Islet of Langerhans (tissue), 1 donor: ENCODE measurements around the gene SYTL2.
"Not testable (repeated sequence)": the region's sequence is repeated elsewhere in the genome, so short reads cannot be mapped to it uniquely, and the experiment has no call there.

ENCODE experiments used
- FAIRE-seq: peaks from one replicate; lab custom pipeline; 2011; peaks lifted over from hg19 to GRCh38; lab: Jason Lieb, UNC

The SYTL2 gene

DNA sequence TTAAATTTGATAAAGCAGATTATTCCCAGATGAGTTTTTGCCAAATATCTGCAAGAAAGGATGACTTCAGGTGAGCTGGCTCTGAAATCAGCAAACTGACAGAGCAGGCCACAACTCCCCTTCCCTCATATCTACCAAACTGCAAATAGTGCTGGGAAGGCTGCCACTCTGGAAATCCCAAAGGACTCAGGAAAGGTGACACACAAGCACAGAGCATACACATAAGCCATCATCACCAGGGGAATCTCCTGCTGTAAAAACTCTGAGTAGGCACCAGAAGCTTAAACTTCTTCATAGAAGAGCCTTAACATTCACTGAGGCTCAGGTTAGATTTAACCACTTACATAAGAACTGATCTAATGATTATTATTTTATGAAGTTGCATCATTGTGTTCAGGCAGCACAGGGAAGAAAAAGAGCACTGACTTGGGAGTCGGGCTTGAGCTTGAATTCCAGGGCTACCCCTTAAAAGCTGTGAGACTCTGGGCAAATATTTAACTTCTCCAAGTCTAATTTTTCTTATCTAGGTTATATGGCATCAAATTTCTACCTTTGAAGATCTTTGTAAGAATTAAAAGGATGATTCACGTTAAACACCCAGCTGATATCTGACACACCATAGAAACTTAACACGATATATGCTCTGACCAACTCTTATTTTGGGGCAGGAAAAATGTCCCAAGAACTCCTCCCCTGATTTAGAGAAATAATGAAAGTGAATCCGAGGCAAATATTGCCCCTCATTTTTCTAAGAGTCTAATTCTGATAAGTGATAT lies 15.0 kb downstream of the SYTL2 start:
- no peak for FAIRE-seq

DNA sequence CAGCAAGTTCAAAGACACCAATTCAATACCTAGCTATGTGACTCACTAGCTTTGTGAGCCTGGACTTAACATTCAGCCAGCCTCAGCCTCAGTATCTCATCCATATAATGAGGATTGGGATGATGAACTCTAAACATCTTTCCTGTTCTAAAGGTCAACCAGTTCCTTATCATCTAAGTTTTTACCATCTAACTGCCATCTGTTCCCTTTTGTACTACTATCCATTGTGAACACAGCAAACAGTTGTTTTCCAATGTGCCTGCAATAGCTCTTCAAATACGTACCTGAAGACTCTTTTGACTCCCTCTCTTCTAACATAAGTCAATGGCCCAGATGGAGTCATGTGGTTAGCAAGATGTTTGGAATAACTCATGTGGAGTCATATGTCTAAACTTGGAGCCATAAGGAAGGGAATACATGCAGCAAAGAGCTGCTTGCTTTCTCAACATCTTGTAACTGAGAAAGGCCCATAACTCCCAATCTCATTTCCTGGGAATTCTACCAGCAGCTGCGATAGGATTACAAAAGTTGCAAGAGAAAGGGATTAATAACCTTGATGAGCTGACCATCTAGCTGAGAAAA lies 19.4 kb downstream of the SYTL2 start:
- no peak for FAIRE-seq

DNA sequence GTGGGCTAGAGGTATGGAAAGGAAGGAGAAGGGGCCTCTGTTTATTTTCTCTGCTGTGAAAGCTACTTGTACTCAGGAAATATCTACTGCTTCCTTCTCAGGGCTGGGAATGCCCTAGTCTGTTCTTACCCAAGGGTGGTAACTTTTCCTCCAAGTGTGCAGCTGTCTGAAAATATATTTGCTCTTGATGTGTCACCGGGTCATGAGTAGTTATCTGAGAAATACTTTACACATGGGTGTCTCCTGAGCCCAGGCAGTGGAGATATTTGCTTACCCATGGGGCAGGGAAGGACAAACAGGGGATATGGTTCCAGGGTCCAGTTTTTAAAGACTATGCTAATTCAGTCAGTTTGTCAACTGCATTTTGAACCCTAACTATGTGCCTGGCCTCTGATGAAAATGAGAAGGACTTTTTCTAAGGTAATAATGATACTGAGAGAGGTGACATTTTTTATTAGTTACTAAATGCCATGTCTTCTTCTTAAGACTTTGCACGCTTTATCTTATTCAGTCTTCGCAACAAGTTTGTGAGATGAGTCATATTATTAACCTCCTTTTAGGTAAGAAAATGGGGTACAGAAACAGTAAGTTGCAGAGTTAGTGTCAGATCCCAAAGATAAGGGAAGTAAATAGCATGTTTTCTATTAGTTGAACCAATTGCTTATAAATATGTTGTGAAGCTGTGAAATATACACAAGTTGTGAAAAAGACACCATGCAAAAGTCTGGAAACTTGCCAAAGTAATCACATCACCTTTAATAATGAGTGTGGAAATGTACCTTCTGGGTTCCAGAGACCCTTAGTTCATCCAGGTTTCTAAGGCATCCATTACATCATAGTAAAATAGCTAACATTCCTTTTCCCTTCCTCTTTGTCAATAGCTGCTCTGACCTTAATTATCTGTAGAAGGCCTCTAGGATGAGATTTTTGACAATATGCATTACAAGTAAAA lies 22.9 kb downstream of the SYTL2 start:
- no peak for FAIRE-seq

DNA sequence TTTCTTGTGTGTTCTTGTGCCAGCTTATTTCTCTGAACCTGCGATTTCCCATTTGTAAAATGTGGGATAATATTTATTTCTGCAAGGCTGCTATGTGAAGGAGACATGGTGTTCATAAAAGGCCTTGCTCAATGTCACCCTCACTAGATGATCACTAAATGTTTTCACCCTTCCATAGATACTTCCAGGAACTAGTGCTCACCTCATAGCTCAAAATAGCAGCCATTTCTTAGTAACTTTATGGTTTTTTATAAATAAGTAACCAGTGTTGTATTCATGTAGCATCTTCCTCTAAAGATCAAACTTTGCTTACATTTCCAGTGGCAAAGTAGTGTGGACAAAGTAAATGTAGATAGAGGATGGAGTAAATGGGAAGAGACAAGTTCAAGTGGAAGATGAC lies 23.8 kb downstream of the SYTL2 start:
- FAIRE-seq, result no peak

DNA sequence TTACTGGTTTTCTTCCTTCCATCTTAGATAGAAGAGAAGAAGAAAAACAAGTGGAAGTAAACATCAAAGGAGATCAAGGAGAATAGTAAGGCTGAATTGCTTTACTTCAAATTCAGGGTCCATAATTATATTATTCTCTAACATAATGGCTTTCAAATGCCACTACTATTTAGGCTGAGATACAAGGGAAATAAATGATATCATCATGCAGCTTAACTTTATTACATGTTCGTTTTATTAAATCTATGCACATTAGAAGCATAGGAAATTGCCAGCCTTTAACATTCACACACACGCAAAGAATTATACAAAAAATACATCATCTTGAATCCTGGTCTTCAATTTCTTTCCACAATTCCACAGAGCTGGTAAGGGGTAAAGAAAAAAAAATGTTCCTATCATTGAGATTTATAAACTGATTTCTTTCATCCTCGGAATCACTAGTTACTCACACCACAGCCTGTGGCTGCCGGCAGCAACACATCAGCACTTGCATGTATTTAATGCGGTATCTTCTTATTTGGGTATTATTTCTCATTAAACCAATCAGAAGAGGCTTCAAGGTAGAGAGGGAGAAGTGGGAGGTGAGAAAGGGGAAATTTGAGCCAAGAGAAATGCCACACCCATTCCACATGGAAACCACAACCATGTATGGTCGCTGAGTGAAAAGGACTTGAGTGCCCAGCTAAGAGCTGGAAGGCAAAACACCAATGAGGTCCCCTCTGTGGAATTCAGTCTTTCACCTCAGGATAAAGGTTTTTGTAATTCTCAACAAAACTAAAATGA lies 26.3 kb downstream of the SYTL2 start:
- FAIRE-seq, result no peak

DNA sequence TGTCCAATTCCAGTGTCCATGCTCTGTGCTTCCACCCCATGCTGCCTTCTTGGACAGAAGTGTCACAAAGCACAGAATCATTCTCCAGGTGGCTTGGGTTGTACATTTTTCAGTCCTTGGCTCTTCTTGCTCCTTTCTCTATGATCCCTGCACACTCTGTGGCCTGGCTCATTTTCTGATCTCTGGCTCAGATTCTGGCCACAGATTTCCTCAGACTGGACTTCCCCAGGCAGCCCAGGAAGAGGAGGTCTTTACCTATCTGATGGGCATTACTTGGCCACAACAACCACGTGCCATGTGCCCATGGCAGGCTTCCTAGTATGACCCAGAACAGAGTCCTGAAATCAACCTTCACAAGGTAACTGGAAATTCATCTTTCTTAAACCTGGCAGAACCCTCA lies 27.2 kb downstream of the SYTL2 start:
- FAIRE-seq, result no peak

DNA sequence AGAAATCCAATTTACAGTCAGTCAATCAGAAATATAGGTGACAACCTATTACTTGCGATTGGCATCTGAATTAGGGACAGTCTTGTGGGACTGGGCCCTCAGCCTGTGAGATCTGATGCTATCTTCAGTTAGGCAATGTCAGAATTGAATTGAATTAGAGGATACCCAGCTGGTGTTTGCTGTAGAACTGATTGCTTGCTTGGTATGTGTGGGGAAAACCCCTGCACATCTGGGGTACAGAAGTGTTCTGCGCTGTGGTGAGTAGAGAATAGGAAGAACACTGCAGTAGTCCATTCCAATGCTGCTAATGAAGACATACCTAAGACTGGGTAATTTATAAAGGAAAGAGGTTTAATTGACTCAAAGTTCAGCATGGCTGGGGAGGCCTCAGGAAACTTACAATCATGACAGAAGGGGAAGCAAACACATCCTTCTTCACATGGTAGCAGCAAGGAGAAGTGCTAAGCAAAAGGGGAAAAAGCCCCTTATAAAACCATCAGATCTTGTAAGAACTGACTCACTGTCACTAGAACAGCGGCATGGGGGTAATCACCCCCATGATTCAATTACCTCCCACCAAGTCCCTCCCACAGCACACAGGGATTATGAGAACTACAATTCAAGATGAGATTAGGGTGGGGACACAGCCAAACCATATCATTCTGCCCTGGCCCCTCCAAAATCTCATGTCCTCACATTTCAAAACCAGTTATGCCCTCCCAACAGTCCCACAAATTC lies 30.0 kb downstream of the SYTL2 start:
- FAIRE-seq, result not testable (repeated sequence)

DNA sequence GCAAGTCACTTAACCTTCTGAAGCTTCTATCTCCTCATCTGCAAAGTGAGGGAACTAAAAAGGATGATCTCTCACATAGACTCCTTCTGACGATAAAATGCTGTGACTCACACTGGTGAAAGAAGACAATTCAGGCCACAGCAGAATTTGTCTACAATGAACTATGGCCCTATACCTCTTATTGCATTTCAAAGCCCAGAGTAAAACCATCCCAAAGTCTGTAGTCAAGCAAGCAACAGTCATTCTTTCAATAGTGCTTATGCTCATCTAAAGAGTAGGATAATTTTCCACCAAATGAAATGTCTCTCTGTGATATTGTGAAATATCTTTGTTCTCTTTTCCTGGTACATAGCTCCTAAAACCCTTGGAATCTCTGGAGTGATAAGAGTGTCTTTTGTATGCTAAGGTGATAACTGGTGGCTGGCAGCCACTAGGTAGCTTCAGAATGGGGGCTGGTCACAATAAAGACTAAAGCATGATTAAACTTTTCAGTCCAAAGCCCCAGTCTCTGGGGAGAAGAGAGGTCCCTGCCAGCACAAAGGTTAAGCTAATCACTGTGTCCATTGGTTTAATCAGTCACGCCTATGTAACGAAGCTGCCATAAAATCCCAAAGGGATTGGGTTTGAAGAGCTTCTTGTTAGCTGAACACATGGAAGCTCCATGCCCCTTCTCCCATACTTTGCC lies 30.8 kb downstream of the SYTL2 start:
- no peak for FAIRE-seq

DNA sequence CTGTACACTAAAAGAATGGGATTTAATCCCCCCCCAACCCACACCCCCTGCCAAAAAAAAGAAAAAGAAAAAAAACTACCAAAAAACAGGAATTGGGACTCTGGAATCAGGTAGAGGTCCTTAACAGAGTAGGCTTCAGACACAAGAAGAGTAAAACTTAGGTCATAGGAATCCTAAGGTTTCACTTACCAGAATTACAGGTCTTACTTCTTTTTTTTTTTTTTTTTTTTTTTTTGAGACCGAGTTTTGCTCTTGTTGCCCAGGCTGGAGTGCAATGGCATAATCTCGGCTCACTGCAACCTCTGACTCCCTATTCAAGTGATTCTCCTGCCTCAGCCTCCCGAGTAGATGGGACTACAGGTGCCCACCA lies 33.4 kb downstream of the SYTL2 start:
- not testable (repeated sequence) for FAIRE-seq

DNA sequence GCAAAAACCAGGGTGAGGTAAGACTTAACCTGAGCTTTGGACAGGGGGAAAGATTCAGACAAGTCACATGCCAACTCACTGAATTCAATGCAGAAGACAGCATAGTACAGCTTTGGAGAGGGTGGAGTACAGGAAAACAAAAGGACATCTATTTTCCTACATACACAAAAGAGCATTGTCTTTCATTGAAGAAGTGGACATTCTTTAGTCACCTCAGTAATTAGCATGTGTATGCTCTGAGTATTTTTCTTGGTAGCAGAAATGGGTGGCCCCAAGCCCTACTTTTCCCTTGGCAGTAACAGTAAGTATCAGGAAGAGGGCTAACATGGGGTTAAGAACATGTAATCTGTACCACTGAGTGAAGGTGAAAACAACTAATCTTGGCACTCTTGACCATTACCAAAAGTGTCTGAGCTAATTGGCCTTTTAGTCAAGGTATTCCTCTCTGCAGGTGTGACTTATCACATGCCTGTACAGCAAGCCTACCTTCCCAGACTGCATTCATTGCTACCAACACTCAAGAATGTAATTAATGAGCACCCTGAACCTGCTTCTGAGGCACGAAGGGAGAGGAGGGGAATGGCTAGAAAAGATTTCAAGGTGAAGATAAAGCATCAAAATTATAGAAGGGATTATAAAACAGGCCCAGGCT lies 33.9 kb downstream of the SYTL2 start:
- no peak for FAIRE-seq

DNA sequence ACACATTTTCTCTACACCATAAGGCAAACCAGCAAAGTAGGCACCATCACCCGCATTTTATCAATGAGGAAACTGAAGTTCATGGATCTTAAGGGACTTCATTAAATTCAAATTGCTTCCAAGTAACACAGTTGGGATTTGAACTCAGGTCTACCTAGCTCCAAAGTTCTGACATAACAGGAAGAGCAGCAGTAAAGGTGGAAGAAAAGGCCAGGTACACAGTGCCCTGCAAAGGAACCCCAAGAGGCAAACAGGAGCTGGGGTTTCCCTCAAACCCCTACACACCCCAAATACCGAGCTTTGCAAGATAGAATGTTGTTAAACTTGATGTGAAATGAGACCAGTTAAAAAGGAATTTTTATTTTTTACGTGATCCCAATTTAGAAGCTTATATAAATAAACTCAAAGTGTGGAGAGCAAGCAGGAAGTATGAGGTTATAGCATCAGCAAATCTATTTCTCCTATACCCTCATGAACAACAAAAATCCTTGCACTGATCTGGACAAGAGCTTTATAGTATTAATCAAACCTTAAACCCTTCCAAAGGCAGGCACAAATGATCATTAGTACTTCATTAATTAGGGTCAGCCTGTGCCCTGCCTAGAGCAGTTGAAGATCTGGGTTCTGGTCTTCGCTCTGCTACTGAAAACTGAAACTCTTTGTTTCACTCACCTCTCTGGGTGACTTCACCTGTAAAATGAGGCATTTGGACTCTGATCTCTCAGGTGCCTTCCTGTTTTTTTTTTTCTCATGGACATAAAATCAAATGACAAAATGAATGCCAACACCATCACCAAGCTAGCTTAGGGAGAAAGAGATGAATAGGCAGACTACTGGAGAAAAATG lies 36.5 kb downstream of the SYTL2 start:
- FAIRE-seq, result no peak

DNA sequence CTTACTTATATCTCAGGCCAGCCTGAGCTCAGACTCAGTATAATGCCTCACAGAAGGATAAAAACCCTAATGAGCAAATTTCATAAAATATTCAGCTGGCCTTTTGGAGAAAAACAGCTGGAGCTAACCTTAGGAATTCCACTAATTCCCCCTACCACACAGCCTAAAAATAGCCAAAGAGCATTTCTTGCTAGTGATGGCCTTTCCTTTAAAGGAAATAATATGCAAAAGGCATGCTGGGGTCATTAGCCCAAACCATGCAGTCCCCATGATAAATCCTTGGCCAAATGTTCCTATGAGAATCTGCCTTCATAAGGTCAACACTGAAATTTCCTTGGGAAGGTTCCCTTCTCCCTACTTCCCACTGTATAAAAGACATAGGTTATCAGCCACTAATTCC lies 38.2 kb downstream of the SYTL2 start:
- FAIRE-seq, result no peak

DNA sequence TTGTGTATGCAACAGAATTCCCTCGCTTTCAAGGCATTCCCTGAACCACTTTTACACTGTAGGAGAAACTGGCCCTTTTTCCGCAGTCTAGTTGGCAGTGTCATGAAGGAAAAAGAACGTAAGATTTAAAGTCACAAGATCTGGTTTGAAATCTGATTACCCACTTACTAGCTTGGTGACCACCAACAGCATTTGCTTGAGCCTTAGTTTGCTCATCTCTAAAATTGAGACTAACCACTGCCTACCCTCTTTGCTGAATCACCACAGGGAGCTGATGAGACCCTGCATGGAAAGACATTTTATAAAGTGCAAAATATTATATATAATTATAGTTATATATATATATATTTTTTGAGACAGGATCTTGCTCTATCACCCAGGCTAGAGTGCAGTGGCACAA lies 39.4 kb downstream of the SYTL2 start:
- no peak for FAIRE-seq

DNA sequence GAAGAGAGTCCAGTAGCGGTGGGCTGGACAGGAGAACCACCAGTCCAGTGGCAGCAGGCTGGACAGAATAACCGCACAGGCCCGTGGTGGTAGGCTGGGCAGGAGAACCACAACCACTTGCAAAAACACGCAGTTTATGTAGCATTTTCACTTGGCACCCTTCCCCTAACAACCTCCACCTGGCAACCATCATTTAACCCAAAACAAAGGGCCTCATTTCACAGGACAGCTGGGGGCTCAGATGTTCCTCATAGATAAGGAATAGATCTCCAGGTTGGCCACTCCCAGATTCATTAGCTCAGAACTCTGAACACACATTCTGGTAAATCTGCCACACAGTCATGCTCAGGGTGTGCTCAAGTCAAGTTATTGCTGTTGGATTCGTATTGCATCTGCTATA lies 41.2 kb downstream of the SYTL2 start:
- FAIRE-seq, result no peak

DNA sequence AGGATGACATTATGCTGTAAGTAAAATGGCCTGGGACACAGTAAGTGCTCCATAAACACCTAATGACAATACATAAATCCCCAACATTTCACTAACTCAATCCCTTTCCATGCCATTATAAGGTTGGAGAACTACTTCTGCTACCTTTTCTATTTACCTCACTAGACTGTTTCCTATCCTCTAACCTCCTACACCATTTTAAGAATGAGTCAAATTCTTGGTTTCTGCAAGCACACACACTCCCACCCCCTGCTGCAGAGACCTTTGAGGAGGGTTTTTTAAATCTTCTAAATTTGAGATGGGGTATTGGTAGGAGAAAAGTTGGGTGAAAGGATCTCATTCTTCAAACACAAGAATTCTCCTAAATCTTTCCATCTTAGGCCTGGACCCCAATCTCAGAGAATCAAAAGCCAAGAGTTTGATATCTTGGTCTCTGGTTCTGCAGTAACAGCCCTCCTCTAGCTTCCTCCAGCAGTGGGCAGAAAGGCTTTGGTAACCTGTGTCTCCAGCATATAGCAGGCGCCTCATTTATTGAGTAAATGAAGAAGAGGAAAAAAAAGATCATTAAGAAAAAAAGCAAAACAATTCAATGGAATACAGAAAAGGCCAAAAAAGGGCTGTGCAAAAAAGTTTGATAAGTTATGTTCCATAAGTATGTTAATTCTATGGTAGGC lies 42.3 kb downstream of the SYTL2 start:
- no peak for FAIRE-seq

DNA sequence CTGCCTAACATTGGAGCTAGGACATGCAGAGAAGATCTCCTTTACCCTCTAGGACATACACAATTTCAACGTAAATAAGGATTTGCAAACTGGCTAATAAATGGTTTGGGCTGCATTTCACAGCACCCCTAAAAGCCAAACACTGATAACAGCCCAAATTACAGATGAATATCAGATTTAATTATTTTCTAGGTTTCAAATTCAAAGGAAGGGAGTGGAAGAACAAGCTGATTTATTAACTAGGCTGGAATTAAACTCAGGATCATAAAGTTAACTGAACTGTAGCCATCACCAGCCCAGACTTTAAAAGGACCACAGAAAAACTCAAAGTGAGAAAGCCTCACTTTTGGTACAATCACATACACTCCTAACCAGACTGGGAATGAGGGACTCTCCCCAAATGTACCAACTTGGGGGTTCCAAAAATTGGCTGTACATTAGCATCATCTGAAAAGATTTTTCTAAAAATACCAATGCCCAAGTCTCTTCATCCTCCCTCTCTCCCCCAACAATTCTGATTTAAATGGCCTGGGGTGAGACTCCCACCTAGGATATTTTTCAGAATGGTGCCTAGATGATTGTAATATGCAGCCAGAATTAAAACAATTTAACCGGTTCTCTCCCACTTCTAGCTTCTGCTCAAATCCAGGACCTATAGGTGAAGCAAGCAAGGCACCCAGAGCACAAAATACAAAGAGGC lies 43.5 kb downstream of the SYTL2 start:
- no peak for FAIRE-seq

DNA sequence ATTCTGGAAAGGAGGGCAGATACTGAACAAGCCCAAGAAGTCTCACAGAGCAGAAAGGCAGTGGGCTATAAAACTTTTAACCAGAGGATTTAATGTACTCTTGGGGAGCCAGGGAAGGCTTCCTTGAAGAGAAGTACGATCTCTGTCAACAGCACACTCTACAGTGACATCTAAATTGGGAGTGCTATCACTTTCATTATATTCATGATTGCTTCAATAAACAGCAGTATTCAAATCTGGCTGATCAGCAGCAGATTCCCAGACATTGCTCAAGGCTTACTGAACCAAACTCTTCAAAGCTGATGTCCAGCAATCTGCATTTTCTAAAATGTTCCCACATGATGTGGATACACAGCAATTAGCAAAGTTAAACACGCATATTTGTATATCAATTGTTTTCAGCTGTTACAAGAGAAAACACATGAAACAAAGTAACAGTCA lies 44.2 kb downstream of the SYTL2 start:
- no peak for FAIRE-seq

DNA sequence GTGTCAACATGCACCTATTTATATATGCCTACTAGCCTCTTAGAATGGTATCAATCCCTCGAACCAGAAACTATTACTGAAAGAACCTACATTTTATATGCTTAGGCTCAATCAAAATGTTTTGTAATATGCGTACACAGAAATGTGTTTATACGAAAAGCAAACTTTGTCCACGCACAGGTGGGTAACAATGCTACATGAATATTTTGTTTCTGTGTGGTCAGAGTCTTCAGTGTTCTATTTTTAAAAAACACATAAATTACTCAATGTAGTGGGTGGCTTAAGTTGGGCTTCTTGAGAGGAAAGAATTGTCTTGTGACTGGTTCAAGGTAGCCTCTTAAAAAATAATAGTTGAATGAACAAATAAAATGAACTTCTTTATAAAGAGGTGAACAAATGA lies 46.1 kb downstream of the SYTL2 start:
- FAIRE-seq, result no peak
